Karpas-422 (cell line): Measurements from ENCODE around the gene B4GALT1. TPM values are rescaled to one million over a fixed set of nuclear protein-coding genes. Genes with fewer than 3 reads are reported as not detected.
"Not testable (repeated sequence)": the region's sequence is repeated elsewhere in the genome, so short reads cannot be mapped to it uniquely, and the experiment has no call there.

Experiments used
- DNase-seq: peaks from one replicate; pipeline ENCODE4 v3.0.0-alpha.2; 2015
- H2AFZ ChIP-seq: fragments of 200-600 bp; sonication (generic); 2 replicates; pipeline ENCODE4 v1.6.1; 2014; ENCODE audit warnings: antibody characterized with exemption, low read length, mixed read lengths
- H3K27ac ChIP-seq: fragments of 200-600 bp; sonication (generic); 2 replicates; pipeline ENCODE4 v1.5.1; 2014; ENCODE audit warnings: mild to moderate bottlenecking, low read length, moderate library complexity
- H3K27me3 ChIP-seq: fragments of 200-600 bp; sonication (generic); 2 replicates; pipeline ENCODE4 v1.6.1; 2014; ENCODE audit warnings: low read length, mixed read lengths
- H3K36me3 ChIP-seq: fragments of 200-600 bp; sonication (generic); 2 replicates; pipeline ENCODE4 v1.6.1; 2014; ENCODE audit warnings: low read length, mixed read lengths; ENCODE audit not compliant: insufficient read depth
- H3K4me1 ChIP-seq: fragments of 200-600 bp; sonication (generic); 2 replicates; pipeline ENCODE4 v1.6.1; 2014; ENCODE audit warnings: mild to moderate bottlenecking, low read length, mixed read lengths
- H3K4me2 ChIP-seq: fragments of 200-600 bp; sonication (generic); 2 replicates; pipeline ENCODE4 v1.6.1; 2014; ENCODE audit warnings: low read length, low read depth, mild to moderate bottlenecking; ENCODE audit not compliant: poor library complexity, severe bottlenecking
- H3K4me3 ChIP-seq: fragments of 200-600 bp; sonication (generic); 2 replicates; pipeline ENCODE4 v1.5.1; 2014; ENCODE audit warnings: mild to moderate bottlenecking, antibody characterized with exemption, low read length, mixed read lengths
- H3K79me2 ChIP-seq: fragments of 200-600 bp; sonication (generic); 2 replicates; pipeline ENCODE4 v1.6.1; 2014; ENCODE audit warnings: mild to moderate bottlenecking, low read length, mixed read lengths
- H3K9ac ChIP-seq: fragments of 200-600 bp; sonication (generic); 2 replicates; pipeline ENCODE4 v1.6.0; 2014; ENCODE audit warnings: low read length
- H3K9me2 ChIP-seq: fragments of 200-600 bp; sonication (generic), shearing (Covaris generic); replicated peaks from 2 replicates; pipeline ENCODE4 v1.6.0; 2014; ENCODE audit warnings: mild to moderate bottlenecking, low read length, moderate library complexity; ENCODE audit not compliant: insufficient read depth
- H3K9me3 ChIP-seq: fragments of 300-700, 200-600 bp; sonication (generic); 2 replicates; pipeline ENCODE4 v1.6.1; 2014; ENCODE audit warnings: low read length, mixed read lengths
- H4K20me1 ChIP-seq: fragments of 200-600 bp; sonication (generic); 2 replicates; pipeline ENCODE4 v1.6.1; 2014; ENCODE audit warnings: mild to moderate bottlenecking, antibody characterized with exemption, low read length, low read depth; ENCODE audit not compliant: insufficient read depth
- total RNA-seq: library from RNA; depleted of rRNA; stranded (reverse); fragments of >200 nt; shearing (Covaris generic); gene quantifications from 2 replicates; pipeline ENCODE4 v1.2.3, GENCODE V29; 2014; ENCODE audit warnings: low replicate concordance

Gene B4GALT1
- total RNA-seq, 1 experiment from 2014 or later = 6.9 TPM

- Histone ChIP-seq H3K36me3 (no peaks in the 10 kb centered on the region), H3K4me1 (peaks cover 24% of the 10 kb centered on the region), H3K79me2 (no peaks in the 10 kb centered on the region), H3K9me3 (no peaks in the 10 kb centered on the region), H3K9ac (peak overlapping the region; percentile 75), H4K20me1 (peaks cover 11% of the 10 kb centered on the region; the same call in 1 of the 2 replicates), H3K4me2 (peak overlapping the region; percentile 98), H3K27me3 (no peaks in the 10 kb centered on the region), H2AFZ (peak overlapping the region; percentile 96), H3K27ac (no peak overlapping the region), H3K4me3 (peak overlapping the region; percentile 75), H3K9me2 (no peaks in the 10 kb centered on the region)
- peak; percentile 50 for DNase-seq
Observed at GRCh38 chr9:33166231-33167083, 679 bp downstream of the B4GALT1 start.

DNA sequence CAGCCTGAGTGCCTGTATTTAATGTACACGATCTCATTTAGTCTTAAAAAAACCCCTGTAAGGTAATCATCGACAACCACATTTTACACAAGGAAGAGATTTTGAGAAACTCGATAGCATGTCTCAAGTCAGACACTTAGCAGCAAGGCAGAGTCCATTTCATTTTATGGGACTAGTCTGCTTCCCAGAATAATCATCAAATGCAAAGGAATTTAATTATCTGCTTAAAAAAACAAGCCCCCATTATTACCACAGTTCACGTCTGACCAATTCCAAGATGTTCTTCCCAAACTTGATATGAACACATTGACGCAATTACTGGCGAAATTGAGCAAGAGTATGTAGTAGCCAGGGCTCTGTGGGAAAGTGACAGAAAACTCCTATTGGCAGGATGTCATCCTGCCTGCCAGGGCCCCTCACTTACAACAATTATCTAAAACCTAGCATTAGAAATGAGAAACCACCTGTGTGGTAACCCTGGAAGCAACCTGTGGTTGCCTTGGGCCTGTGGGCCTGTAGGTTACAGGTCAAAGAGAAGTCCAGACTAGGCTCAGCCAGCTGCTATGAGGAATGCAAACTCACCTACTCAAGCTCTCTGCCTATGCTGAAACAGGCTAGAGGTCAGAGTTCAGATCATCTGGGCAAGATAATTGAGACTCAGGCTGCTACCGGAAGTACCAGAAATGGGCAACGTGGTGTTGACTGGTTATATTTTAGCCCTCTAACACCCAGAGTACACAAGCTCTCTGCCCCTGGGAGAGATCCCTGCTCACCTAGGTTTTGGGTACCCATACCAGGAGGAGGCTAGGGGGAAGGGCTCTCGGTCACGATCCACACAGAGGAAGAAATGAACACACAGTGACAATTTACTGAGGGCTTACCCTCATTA, 1.6 kb downstream of the B4GALT1 start:
- no peaks in the 10 kb centered on the region for H3K27me3 ChIP-seq
- no peaks in the 10 kb centered on the region for H3K9me2 ChIP-seq
- H4K20me1 ChIP-seq = peaks cover 11% of the 10 kb centered on the region; the same call in 1 of the 2 replicates
- no peak for DNase-seq
- peaks cover 30% of the 10 kb centered on the region for H3K4me1 ChIP-seq
- no peak overlapping the region for H2AFZ ChIP-seq
- H3K9ac ChIP-seq = peak overlapping the region; percentile 75
- peak overlapping the region; percentile 75 for H3K4me3 ChIP-seq
- no peak overlapping the region for H3K27ac ChIP-seq
- no peaks in the 10 kb centered on the region for H3K9me3 ChIP-seq
- peak overlapping the region; percentile 98 for H3K4me2 ChIP-seq
- H3K79me2 ChIP-seq = no peaks in the 10 kb centered on the region
- no peaks in the 10 kb centered on the region for H3K36me3 ChIP-seq

GRCh38 chr9:33164921-33165262, 2.2 kb downstream of the B4GALT1 start:
- not testable (repeated sequence) for H3K4me3 ChIP-seq, H2AFZ ChIP-seq, H3K79me2 ChIP-seq, H3K27me3 ChIP-seq, DNase-seq, H3K9me3 ChIP-seq, H3K27ac ChIP-seq, H3K9me2 ChIP-seq, H3K4me2 ChIP-seq, H3K36me3 ChIP-seq
- Histone ChIP-seq H4K20me1 (peaks cover 15% of the 10 kb centered on the region; the same call in 1 of the 2 replicates), H3K4me1 (peaks cover 36% of the 10 kb centered on the region), H3K9ac (0 out of 2 replicates have a peak overlapping the region, but pooled peaks have one; percentile 75)

DNA sequence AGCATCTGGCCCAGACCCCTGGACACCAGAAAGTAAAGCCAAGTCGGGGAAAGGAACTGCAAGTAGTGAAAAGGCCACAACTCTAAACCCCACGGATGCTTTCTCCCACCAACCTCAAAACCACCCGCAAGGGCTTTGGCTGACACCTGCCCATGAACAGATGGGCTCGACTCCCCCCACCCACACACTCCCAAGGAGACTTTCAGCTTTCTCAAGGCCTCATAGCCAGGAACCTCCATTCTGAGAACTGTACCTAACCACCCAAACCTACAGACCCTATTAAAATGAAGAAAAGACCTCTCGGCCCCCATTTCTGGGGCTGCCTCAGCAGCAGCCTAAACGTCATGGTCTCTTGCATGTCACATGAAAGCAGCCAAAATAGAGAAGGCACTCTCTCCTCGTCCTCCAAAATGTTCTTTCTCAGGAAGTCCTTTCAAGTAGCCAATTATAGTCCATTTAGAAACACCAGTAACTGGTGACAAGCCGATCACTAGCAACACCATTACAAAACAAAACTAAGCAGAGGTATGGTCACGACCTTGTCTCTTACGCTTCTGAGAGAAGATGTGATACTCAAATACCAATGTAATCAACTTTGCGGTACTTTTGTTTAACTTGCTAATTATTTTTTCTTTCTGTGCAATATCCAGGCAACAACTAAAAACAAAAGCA, 2.9 kb downstream of the B4GALT1 start:
- Histone ChIP-seq H4K20me1 (peaks cover 20% of the 10 kb centered on the region; the same call in 1 of the 2 replicates), H3K9me3 (no peaks in the 10 kb centered on the region), H3K9ac (no peak overlapping the region), H3K27ac (no peak overlapping the region), H3K4me3 (no peak overlapping the region), H2AFZ (no peak overlapping the region), H3K4me2 (no peak overlapping the region), H3K4me1 (peaks cover 42% of the 10 kb centered on the region), H3K36me3 (no peaks in the 10 kb centered on the region), H3K79me2 (no peaks in the 10 kb centered on the region), H3K27me3 (no peaks in the 10 kb centered on the region), H3K9me2 (no peaks in the 10 kb centered on the region)
- DNase-seq = no peak

- Histone ChIP-seq H2AFZ (no peak overlapping the region), H3K9me3 (no peaks in the 10 kb centered on the region), H3K9me2 (no peaks in the 10 kb centered on the region), H3K4me3 (no peak overlapping the region), H3K79me2 (no peaks in the 10 kb centered on the region), H4K20me1 (peaks cover 27% of the 10 kb centered on the region; the same call in 1 of the 2 replicates), H3K27ac (no peak overlapping the region), H3K4me1 (peaks cover 49% of the 10 kb centered on the region), H3K27me3 (no peaks in the 10 kb centered on the region), H3K9ac (no peak overlapping the region), H3K4me2 (no peak overlapping the region), H3K36me3 (no peaks in the 10 kb centered on the region)
- DNase-seq = no peak
Observed at GRCh38 chr9:33163433-33164137, 3.6 kb downstream of the B4GALT1 start.

- Histone ChIP-seq H3K4me1 (peaks cover 51% of the 10 kb centered on the region), H3K4me2 (no peak overlapping the region), H4K20me1 (peaks cover 32% of the 10 kb centered on the region; the same call in 1 of the 2 replicates), H3K4me3 (no peak overlapping the region), H3K9ac (no peak overlapping the region), H3K79me2 (no peaks in the 10 kb centered on the region), H3K9me3 (no peaks in the 10 kb centered on the region), H3K36me3 (no peaks in the 10 kb centered on the region), H2AFZ (no peak overlapping the region), H3K27me3 (no peaks in the 10 kb centered on the region), H3K9me2 (no peaks in the 10 kb centered on the region), H3K27ac (no peak overlapping the region)
- DNase-seq = no peak
Observed at GRCh38 chr9:33162721-33163311, 4.3 kb downstream of the B4GALT1 start.

DNA sequence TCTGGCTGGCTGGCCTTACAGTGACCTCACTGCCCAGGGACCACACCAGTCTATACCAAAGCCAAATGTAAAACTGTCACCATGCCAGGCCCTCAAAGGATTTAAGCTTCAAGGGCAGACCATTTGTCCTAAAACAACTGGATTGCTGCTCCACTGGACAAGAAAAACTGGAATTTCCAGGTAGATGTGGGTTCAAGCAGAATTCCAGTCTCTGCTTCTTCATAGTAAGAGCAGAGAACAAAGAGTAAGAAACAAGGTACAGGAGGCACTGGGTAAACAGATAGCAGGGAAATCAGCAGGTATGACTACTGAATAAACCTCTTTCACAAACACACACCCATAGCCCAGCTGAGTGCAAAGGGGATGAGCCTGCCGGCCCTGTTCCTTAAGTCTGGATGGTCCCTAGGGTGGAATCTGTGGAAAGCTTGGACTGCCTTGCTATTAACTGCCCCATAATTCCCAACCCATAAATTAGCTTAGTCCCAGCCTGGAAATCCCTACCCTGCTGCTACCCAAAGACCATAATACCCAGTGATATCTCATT, 5.5 kb downstream of the B4GALT1 start:
- H3K36me3 ChIP-seq = no peaks in the 10 kb centered on the region
- no peak overlapping the region for H3K4me3 ChIP-seq
- no peak for DNase-seq
- H3K4me1 ChIP-seq = peaks cover 45% of the 10 kb centered on the region
- H3K4me2 ChIP-seq = no peak overlapping the region
- peaks cover 35% of the 10 kb centered on the region; the same call in 1 of the 2 replicates for H4K20me1 ChIP-seq
- H3K9ac ChIP-seq = no peak overlapping the region
- no peak overlapping the region for H3K27ac ChIP-seq
- H2AFZ ChIP-seq = no peak overlapping the region
- H3K27me3 ChIP-seq = no peaks in the 10 kb centered on the region
- no peaks in the 10 kb centered on the region for H3K9me3 ChIP-seq
- H3K79me2 ChIP-seq = no peaks in the 10 kb centered on the region
- no peaks in the 10 kb centered on the region for H3K9me2 ChIP-seq
